GM12864 (cell line): ENCODE results near the gene TECPR1.

Experiments used
- DNase-seq: peaks from one replicate; pipeline ENCODE4 v3.0.0-alpha.2; 2011; ENCODE audit warnings: low read depth
- H3K4me3 ChIP-seq: 2 replicates; pipeline ENCODE4 v1.5.1; 2011; ENCODE audit warnings: mild to moderate bottlenecking, low read depth, low read length, control low read depth
- CTCF ChIP-seq: IDR thresholded peaks from 2 replicates; pipeline ENCODE4 v1.5.1; 2011; ENCODE audit warnings: low read depth, mild to moderate bottlenecking, moderate library complexity, low read length, control low read depth, inconsistent platforms; ENCODE audit errors: missing control alignments

The TECPR1 gene

GRCh38 chr7:98213296-98213887, 38.6 kb downstream of the TECPR1 start:
- no peak for DNase-seq
- no peak for TF ChIP-seq CTCF
- H3K4me3 ChIP-seq, result peak overlapping the region; percentile 6

GRCh38 chr7:98212532-98213041, 39.4 kb downstream of the TECPR1 start:
- DNase-seq, result no peak
- peak overlapping the region; percentile 6 for H3K4me3 ChIP-seq
- no peak for TF ChIP-seq CTCF

- H3K4me3 ChIP-seq, result peak overlapping the region; percentile 78
- TF ChIP-seq CTCF, result no peak
- no peak for DNase-seq
Observed at GRCh38 chr7:98211676-98212531, 40.1 kb downstream of the TECPR1 start.

GRCh38 chr7:98211221-98211675, 40.8 kb downstream of the TECPR1 start, which contains the start of gene BHLHA15:
TSS of gene BHLHA15 (plus strand) at chr7:98211439. CDS start at chr7:98212310, 871 bp downstream.
- no peak for TF ChIP-seq CTCF
- DNase-seq, result no peak
- peak within 1 kb of the TSS; percentile 78 for H3K4me3 ChIP-seq

- peak overlapping the region; percentile 26 for H3K4me3 ChIP-seq
- TF ChIP-seq CTCF, result no peak
- DNase-seq, result no peak
Observed at GRCh38 chr7:98210513-98211220, 41.4 kb downstream of the TECPR1 start.

GRCh38 chr7:98209166-98209920, 42.7 kb downstream of the TECPR1 start:
- DNase-seq, result no peak
- TF ChIP-seq CTCF, result no peak
- H3K4me3 ChIP-seq, result no peak overlapping the region
